ENCODE data around the gene UNK.

UNK gene

DNA sequence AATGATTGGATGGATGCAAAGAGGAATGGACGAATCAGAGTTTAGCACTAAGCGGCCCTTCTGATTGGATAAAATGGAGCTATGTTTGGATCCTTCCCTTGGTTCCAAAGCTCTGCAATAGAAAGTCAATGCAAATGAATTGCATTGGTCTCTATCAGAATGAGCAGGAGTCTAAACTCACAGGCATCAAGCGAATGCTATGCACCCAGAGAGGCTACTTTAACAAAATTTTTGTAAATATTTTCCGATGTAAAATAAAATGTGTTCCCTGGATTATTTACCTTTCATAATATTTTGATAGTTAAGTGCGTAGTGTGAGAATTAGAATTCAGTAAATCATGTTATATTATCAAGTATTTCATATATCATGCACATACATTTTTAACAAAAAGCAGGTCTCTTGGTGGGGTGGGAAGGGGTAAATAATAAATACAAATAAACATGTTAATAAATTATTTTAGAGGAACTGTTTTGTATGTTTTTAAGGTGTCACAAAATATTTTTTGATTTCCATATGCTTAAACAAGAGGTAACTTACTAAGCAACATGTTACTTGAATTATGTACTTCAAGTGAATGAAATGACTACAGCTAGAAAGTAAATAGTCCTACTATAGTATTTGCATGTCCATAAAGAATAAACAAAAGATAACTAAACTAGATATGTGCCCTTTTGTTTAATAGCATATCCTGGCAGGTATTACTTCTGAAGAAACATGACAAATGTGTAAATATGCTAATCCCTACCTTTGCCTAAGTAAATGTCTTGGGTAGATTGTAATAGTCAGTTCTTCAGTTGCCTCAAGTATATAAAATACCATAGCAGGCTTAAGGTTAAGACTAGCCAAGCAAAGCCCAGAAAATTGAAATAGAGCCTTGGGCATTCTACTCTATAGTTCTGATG is 4.4 kb upstream of the UNK start:
- H3K4me3 ChIP-seq (ENCODE audit: low read depth, low read length) = no peak overlapping the region

DNA sequence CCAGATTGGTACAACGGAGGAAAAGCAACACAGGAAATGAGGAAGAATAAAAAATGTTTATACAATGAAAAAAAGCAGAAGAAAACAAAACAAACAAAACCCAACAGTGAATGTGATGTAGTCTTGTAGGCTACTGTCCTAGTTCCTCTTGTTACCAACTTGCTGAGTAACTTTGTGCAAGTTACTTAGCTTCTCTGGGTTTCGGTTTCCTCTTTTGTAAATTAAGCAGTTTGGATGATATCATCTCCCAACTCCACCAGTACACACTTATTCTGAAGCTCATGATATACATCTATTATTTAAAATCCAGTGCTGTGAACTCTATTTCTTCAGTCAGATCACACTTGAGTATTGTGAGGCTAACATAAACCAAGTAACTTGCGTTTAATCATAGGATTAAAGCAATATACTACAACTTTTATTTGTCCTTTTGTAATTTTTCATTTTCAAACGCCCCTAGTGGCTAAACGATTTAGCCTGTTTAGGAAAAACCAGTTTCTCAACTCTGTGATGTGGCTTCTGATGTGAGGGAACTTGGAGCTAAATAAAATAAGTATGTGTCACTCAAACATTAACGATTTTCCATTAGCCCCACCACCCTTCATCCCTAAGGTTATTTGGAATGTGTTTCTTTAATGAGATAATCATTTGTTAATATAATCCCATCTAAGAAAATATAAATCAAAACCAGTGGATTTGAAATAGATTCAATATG is 1.4 kb upstream of the UNK start:
- no peak overlapping the region for H3K4me3 ChIP-seq (ENCODE audit: low read depth, low read length)
- peak; percentile 49; the same call in 1 of the 2 replicates for TF ChIP-seq CTCF (IDR thresholded peaks at IDR 0.05; ENCODE audit: borderline replicate concordance, insufficient read depth, low read depth, low read length)

More for the DNA sequence above, 4.4 kb upstream of the UNK start:
- TF ChIP-seq CTCF (IDR thresholded peaks at IDR 0.05; ENCODE audit: borderline replicate concordance, insufficient read depth, low read depth, low read length) = no peak

DNA sequence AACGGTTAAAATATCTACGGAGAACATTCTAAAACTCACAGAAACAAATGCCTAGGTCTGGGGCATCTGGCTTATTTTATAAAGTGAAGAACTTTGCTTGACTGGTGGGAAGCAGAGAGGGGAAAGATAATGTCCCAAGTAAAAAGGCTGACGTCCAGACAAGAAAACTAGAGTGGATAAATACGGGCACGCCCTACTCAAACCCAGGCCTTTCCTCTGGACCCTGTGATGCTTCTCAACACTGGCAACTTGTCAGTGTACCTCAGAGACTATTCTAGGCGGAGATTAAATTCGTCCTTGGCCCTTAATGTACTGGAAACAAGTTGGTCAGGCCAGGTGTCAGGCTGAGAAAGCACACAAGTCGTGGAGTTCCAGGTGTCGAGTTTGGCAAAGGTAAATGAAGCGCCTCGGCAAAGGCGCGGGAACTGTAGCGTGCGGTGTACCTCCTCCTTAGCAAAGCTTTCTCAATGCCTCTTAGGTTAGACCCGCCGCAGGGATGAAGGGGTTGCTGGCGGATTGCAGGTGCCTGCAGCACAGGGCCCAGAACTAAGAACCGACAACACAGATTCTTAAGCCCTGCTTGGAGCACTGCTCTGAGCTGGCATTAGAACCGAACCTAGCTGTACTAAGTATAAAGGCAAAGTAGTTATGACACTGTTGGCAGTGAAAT is 668 bp upstream of the UNK start:
- TF ChIP-seq CTCF (IDR thresholded peaks at IDR 0.05; ENCODE audit: borderline replicate concordance, insufficient read depth, low read depth, low read length) = no peak
- peak overlapping the region; percentile 49 for H3K4me3 ChIP-seq (ENCODE audit: low read depth, low read length)

DNA sequence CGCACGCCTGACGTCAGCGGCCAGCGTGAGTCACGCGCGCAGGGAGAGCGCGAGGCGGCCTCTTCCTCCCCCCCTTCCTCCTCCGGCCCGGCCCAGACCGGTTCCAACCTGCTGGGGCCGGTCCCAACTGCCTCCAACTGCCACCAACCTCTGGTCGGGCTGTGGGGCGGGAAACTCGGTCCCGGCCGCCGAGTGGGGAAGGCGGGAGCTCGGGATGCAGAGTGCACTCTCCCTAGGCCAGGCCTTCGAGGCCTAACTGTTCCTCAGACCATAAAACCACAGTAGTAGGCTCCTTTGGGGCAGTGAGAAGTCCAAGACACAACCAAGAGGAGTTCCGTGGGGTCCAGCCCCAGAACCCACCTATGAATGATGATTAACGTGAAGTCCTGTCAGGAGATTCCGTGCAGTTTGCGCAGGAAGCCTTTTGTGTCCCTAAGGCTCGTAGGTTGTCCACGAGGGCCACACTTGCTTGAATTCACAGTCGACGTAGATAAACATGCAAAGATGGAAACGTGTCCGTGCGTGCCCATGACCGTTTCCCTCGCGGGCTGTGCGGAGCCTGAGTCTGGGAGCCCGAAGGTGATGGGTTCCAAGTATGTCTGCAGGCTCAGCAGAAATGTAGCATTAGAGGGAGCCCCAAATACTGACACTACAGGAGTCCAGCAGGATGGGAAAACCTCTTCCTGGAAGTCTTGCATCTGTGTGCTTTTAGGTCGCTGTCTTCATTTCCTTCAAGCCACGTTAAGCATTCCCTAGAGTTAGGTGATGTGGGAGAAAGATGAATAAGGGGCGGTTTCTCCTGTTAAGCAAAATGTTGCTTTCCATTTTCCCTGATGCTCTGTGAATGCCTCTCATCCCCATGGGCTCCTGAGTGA is 647 bp downstream of the UNK start:
- TF ChIP-seq CTCF (IDR thresholded peaks at IDR 0.05; ENCODE audit: borderline replicate concordance, insufficient read depth, low read depth, low read length) = no peak
- peak overlapping the region; percentile 78 for H3K4me3 ChIP-seq (ENCODE audit: low read depth, low read length)

DNA sequence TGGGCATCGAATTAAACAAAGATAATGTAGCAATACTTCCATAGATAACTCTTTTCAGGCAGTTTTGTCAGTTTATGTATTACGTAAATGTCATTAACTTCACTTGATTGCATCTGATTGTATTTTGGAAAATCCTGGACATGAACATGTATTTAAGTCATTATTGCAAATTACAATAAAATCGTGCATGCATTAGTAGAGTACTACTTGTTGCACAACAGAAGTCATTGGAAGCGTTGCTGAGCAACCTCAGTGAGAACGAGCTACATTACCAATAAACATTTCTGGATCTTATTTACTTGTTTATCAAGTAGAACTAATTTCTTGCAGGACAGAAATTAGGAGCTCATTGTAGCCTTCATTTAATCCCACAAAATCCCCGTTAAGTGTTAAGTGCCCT is 6.6 kb downstream of the UNK start:
- no peak for TF ChIP-seq CTCF (IDR thresholded peaks at IDR 0.05; ENCODE audit: borderline replicate concordance, insufficient read depth, low read depth, low read length)

GRCh38 chr17:75793460-75793859 is 8.9 kb downstream of the UNK start:
- TF ChIP-seq CTCF (IDR thresholded peaks at IDR 0.05; ENCODE audit: borderline replicate concordance, insufficient read depth, low read depth, low read length) = no peak
- no peak overlapping the region for H3K4me3 ChIP-seq (ENCODE audit: low read depth, low read length)

More for the DNA sequence above, 6.6 kb downstream of the UNK start:
- H3K4me3 ChIP-seq (ENCODE audit: low read depth, low read length) = no peak overlapping the region
